NCI-H226 (cell line): Measurements from ENCODE around the gene DDOST.

ENCODE experiments used
- DNase-seq: peaks from one replicate; pipeline ENCODE4 v3.0.0-alpha.2; 2015

DDOST gene

DNA sequence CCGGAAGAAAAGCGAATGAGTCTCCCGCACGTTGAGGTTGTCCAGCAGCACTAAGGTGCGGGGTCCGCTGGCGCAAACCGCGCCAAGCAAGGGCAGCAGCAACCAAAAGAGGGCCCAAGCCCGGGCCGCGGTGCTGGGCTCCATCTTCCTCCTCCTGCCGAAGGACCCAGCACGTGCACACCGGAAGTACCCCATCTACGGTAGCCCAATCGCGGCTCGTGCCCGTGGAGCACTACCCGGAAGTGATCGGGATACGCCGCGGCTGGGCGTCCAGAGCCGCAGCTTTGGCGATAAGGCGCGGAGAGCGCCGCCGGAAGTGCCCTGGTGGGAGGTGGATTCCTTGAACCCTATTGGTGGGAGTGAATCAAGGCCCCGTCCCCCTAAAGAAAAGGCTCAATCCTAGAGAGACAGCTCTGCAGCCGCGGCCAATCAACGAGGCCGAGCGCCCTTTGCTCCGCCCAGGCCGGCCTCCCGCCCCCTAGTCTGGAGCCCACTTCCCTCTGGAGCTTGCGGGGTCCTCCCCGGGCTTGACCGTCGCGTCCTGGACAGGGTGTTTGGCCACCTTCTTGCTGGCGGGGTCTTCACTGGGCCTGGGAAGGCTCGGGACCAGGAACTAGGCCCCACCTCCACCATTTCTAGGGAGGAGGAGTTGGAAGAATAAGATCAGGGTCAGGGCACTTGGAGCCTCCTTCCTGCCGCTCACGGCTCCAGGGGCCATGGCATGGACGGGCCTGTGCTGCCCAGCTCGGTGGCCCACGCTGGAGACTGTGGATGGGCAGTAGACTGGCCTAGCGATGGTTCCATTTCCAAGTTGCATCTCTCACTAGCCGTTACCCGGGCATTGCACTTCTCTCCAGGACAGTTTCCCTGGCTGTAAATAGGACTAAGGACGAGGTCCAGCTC is at the start of gene DDOST:
Gene DDOST, minus strand, starts transcription at position 163 of the 903 bp plus-strand sequence. Its CDS starts 19 bp downstream, at position 144.
- peak; percentile 99 for DNase-seq

DNA sequence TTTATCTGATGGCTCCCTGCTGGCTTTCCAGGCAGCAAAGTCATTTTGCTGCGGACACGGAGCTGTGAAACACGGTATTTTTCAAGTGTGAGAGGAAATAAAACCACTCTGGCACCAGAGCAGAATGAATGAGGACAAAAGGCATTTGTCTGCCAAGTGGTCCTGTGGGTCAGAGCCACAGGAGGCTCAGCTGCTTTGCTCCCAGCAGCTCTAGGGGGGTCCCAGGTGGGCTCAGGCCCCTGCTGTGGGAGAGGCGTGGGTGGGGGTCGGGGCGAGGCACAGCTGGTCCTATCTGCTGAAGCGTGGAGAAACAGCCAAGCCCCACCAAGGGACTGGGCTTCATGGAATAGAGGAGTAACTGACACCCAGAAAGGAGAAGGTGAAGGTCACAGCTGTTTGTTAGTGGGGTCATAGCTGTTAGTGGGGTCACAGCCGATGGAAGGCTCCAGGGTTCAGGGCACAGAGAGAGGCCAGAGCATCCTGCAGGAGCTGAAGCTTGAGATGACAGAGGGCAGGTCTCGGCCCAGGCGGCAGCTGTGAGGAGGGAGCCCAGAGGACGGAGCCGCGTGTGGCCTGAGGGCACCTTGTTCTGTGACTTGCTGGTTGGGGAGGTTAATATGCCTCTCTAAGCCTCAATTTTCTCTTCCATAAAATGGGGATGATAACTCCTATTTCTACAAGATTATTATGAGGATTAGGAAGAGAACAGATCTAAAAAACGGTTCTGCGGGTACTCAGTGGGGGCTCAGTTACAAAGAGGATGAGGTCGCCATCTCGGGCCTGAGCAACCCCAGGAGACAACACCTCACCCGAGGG is 49.5 kb upstream of the DDOST start:
- DNase-seq, result no peak

DNA sequence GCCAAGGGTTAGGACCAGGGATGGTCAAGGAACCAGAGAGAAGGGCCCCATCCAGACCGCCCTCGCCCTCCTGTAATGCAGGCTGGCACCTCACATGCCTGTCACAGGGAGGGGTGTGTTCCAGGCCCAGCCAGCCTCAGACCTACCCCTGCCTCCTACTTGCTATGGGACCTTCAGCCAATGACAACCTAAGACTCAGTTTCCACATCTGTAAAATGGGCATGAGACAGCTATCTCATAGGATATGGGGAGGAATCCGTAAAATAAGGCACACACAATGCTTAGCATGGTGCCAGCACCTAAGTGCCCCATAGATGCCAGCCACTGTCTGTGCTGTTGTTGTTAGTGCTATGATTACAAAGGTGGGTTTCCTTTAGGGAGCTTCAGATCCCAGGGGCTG is 48.7 kb upstream of the DDOST start:
- no peak for DNase-seq

DNA sequence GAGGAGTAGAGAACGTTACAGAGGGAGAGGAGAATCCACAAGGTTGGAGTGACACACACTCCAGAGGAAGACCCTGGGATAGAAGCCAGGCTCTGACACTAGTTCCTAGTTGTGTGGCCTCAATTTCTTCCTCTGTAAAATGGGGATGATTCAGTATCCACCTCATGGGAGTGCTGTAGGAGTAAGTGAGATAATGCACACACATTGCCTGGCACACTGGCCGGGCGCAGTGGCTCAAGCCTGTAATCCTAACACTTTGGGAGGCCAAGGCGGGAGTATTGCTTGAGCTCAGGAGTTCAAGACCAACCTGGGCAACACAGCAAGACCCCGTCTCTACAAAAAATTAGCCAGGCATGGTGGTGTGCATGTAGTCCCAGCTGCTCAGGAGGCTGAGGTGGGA is 47.7 kb upstream of the DDOST start:
- DNase-seq, result no peak

DNA sequence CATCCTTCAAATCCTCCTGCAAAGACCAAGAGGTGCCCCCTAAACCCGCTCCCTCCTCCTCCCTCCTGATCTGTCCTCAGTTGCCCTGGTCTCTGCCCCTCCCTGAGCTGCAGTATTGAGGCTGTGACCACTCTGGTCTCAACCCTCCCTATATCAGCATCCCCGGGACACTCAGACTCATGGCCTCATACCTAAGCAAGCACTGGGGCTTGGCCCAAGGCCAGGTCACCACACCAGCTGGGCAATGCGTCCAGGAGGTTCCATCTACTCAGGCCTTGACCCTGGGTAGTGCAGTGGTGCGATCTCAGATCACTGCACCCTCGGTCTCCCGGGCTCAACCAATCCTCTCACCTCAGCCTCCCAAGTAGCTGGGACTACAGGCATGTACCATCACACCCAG is 46.9 kb upstream of the DDOST start:
- no peak for DNase-seq

DNA sequence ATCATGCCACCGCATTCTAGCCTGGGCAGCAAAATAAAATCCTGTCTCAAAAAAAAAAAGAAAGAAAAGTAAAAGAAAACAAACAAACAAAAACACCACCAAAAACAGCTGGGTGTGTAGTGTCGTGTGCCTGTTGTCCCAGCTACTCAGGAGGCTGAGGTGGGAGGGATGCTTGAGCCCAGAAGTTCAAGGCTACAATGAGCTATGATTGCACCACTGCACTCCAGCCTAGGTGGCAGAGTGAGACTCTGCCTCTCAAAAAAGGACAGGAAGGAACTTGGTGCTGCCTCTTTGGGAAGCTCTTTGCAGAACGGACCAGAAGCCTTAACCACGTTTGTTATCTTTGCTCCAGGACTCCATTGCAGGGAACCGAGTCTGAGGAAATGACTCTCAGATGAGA is 45.7 kb upstream of the DDOST start:
- no peak for DNase-seq

DNA sequence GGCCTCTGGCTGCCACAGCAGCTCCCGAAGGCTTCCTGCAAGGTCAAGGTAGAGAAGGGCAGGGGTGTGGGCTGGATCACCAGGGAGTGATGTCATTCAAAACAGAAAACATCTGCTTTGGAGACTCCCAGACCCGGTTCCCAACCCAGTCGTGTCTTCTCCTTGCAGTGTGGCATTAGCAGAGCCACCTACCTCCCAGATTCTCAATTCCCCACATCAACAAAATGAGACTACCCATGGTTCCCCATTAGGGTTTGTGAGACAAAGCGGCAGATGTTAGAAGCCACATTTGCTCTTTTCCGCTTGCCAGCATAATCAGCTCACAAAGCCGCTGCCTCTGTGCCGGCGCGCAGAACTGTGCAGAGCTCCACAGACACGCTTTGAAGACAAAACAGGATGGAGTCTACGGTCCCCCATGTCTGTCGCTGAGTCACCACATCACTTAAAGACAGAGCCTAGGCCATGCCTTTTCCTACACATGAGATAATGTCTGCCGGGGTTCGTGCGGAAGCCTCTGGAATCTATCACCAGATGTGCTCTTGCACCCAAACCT is 44.1 kb upstream of the DDOST start:
- no peak for DNase-seq

DNA sequence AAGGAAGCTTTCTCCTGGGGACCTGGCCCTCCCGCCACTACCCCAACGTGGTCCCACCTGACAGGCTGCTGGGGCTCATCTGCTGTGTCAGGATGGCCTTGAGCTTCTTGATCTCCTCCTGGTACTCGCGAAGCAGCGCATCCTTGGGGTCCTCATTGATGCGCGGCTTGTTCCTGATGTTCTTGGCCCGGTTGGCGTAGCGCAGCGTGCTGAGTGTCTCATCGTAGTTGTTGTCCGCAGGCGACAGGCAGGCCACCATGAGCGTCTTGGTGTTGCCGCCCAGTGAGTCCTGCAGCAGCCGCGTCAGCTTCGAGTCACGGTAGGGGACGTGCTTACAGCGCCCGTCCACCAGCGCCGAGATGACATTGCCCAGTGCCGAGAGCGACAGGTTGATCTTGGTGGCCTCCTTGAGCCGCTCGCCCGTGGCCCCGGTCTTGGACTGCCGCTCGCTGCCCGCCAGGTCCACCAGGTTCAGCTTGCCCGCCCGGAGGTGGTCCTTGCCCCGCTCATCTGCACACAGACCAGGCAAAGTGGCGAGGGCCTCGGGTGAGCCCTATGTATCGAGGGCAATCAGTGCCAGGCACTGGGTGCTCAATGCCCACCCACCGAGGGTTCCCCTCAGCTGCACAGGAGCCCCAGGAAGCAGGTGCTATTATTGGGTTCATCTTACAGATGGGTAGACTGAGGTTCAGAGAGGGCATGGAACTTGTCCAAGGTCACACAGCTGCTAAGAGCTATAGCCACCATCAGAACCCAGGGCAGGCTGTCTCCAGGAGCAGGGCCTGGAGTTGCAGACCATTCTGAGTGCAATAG is 43.4 kb upstream of the DDOST start:
- DNase-seq, result no peak

DNA sequence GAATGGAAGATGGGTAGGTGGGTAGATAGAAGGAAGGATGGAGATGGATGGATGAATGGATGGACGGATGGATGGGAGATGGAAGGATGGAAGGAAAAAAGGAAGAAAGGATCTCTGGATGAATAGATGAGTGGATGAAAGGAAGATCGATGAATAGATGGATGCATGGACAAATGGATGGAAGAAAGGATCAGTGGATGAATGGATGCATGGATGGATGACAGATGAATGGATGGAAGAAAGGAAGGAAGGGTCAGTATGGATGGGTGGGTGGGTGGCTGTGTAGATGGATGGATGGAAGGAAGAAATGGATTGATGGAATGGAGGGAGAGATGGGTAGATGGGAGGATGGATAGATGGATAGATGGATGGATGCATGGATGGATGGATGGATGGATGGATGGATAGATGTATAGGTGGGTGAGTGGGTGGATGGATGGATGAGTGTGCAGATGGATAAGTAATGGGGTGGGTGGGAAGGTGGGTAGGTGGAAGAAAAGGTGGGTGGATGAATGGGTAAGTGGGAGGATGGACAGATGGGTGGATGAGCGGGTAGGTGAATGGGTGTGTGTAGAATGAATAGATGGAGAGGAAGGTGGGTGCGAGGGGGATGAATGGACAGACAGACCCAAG is 42.1 kb upstream of the DDOST start:
- no peak for DNase-seq

DNA sequence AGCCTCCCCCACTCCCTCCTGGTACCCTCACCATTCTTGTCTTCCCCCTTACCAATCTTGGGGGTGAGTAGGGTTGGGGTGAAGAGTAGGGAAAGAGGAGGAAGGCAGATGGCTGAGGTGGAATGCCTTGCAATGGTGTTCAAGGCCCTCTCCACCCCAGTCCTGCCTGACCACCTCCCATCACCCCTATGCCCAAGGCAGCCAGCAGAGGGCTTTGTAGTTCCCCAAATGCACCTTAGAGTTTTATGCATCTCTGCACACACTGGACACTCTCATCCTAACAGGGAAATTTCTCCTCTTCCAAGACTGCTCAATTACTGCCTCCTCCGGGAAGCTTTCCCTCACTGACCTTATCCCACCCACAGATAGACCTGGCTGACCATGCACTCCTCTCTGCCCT is 41.2 kb upstream of the DDOST start:
- DNase-seq, result no peak

DNA sequence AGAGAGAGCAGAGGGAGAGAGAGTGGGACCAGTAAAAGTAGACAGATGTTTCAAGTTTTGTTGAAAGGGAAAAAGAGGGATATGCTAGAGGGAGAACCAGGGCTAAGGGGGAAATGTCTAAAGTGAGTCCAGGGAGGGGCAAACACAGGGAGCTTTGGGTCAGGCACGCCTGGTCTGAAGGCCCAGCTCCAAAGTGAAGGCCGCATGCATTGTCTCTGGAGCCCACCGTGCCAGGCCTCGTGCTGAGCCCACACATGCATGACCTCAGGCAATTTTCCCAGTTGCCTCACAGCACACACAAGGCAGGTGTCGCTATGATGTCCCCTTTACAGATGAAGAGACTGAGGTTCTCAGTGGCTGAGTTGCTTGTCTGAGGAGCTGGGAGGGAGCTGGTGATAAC is 40.7 kb upstream of the DDOST start:
- DNase-seq, result no peak

DNA sequence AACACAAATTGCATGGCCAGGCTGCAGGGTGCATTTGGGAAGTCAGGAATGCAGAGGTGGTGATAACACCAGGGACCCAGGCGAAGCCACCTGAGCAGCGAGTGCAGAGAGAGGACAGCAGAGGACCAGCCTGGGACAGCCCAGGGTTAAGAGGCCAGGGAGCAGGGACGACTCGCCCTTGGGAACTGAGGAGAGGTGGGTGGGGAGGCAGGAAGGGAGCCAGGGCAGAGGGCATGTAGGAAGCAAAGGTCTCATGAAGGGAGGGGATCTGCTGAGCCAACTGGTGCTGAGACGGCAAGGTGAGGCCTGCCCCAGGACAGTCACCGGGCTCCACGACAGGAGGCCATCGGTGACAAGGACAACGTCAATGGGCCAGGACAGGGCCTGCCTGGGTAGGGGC is 40.3 kb upstream of the DDOST start:
- DNase-seq, result no peak

DNA sequence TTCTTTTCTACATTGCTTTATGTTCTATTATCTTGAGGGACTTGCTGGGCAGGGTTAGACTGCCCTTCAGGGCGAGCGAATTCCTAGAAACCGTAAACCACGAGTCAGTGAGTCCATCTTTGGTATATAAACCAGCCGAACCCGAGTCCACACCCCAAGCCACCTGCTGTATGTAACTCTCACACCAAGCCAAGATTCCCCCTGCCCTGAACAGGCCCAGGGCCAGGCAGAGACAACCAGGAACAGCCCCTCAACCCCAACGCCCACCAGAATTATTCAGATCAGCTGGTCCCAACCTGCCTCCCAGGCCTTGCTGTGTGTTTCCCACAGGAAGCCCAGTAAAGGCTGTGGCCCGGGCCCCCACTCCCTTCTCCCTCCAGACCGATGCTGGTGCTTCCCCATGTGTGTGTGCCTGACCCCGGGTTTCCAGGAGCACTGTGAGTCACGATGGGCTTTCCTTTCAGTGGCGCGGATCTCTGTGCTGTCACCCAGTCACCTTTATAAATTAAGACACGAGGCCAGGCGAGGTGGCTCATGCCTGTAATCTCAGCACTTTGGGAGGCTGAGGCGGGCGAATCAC is 39.6 kb upstream of the DDOST start:
- DNase-seq, result no peak

DNA sequence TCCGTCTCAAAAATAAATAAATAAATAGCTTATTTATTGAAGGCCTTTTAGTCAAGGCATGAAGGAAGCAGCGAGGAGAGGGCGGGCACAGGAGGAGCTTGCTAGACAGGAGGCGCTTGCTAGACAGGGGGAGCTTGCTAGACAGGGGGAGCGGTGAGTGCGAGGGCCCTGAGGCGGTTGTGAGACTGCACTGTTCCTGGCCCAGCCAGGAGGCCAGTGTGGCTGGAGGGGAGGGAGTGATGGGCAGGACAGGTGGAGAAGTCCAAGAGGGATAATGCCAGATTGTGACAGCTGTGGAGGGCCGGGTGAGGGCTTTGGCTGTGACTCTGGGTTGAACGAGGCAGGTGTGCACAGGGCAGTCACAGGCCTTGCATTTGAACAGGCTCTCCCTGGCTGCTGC is 38.4 kb upstream of the DDOST start:
- no peak for DNase-seq

DNA sequence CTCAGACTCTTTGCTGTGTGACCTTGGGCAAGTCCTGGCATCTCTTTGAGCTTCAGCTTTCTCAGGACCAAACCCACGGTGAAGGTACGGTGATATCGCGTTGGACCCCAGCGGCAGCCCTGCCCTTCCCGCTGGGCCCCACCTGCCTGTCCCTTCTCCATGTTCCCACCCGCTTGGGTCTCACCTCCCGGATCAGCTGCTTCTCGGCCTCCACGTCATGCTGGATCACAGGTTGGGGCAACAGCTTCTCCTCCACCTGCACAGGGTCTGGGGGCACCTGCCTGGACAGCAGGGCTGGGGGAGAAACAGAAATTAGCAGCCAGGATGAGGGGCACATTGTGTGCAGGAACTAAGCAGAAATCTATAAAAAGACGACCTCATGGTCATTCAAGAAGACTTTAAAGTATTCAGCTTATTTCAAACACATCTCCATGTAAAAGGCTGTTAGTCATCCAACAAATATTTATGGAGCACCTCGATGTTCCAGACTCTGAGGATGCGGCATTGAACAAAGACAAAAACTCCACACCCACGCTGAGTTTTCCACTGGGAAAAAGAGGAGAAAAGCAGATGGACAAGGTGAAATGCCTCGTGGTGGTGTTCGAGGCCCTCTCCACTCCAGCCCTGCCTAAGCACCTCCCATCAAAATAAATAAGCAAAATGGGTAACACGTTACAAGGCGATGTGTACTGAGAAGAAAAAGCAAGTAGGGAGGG is 37.2 kb upstream of the DDOST start:
- peak; percentile 69 for DNase-seq

DNA sequence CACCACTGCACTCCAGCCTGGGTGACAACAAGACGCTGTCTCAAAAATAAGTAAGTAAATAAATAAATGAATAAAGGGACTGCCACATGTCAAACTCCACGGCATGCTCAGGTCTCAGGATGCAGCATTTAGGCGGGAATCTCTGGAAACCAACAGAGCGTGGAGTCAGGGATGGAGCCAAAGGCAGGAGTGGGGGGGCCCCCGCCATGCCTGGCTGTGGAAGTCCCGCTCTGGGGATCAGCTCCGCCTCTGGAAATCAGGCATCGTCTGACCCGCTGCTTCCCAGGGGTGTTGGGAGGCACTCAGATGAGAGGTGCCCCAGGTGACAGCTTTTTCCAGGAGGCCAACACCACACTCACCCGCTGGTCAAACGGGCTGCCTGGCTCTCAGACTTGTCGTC is 36.4 kb upstream of the DDOST start:
- no peak for DNase-seq

DNA sequence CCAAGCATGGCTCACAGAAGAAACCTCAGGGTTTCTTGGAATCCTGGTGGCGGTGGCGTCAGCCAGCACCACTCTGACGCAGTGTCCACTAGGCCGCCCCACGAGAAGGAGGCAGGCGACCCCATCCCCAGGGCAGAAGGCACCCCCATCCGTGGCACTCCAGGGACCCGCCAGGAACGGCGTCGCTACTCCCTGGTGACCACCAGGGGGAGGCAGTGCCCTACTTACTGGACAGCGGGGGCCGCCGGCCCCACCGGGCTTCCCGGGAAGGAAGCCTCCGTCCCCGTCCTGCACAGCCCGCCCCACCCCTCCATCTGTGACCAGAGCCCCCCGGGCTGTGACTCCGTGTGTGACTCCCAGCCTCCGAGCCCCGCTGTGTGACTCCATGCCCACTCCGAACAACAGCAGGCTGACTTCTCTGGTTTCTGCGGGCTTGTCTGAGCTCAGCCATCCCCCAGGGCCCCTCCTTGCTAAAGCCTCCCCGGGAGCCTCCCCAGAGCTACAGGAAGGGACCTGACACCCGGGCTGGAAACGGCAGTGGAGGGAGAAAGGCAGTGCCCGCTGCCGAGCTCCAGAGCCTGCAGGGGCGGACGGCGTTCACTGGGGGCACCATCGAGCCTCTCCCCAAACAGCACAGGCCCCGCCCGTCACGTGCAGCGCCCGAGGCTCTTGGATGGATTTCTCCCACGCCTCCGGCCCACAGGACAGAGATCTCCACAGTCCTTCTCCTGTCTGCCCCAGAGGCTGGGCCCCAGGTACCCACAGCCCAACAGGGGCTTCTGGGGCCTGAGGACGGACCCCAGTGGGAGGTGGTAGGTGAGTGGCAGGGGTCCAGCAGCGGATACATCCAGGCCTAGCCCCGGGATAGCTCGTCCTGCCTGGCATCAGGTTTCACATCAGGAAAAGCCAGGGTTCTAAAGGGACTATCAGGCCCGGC is 35.5 kb upstream of the DDOST start:
- DNase-seq, result peak; percentile 93

DNA sequence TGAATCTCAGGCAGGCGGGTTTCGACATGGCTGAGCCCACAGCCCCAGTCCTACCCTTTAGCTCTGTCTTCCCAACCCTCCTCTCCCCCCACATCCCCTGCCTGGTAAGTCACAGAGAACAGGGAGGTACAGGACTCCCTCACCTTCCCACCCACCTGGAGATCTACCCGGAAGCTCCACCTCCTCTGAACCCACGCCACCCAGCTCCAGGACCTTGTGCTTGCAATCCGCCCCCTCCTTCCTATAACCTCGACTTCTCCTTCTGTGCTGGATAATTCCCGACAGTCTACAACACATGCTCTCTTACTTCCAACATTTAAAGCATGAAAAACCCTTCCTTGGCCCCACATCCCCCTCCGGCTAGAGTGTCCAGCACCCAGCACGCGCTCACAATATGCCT is 34.3 kb upstream of the DDOST start:
- DNase-seq, result no peak

DNA sequence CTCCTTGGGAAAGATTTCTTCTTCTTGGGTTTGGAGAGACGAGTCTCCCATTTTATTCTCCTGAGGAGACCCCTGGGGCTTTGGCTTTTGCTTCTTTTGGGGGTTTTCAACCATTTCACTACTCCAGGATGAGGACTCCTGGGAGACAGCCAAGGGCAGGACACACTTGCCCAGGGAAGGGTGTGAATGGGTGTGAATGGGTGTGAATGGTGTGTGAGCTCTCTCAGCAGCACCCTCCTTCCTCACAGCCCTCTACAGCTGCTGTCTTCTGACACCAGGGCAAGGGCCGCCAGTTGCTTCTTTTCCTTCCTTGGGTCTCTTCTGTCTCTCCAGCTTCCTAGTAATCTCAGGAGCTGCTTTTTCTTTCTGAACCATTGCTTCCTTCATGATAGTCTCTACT is 32.5 kb upstream of the DDOST start:
- DNase-seq, result no peak

DNA sequence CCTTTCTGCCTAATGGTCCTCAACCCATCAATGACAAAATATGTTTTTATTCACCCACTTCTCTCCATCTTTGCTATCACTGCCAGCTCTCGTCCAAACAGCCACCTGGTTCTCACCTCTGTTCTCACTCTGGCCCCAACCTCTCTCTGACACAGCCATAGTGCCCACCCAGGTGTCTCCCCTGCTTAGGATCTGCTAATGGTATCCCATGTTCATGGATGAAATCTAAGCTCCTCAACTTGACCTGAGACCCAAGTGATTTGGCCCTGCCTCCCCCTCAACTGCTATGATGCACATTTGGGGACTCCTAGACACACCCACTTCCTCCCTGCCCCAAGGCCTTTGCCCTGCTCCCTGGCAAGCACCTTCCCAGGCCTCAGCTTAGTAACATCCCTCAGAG is 30.7 kb upstream of the DDOST start:
- DNase-seq, result no peak
